H9 (cell line): ENCODE data around the gene ZRANB3. TPM values are rescaled to one million over a fixed set of nuclear protein-coding genes. Genes with fewer than 3 reads are reported as not detected.

Source experiments
- DNase-seq: peaks from one replicate; pipeline ENCODE4 v3.0.0-alpha.2; 2017
- H2AFZ ChIP-seq: one replicate; pipeline ENCODE4 v1.6.1; 2013; ENCODE audit warnings: mild to moderate bottlenecking, low read length, control low read depth, moderate library complexity
- H2AK5ac ChIP-seq: 2 replicates; pipeline ENCODE4 v1.6.1; 2013; ENCODE audit warnings: low read length, control low read depth, mixed read lengths; ENCODE audit not compliant: insufficient read length
- H2BK120ac ChIP-seq: one replicate; pipeline ENCODE4 v1.6.1; 2013; ENCODE audit warnings: low read depth, mild to moderate bottlenecking, low read length, control low read depth, inconsistent platforms; ENCODE audit not compliant: poor library complexity, severe bottlenecking
- H2BK12ac ChIP-seq: 2 replicates; pipeline ENCODE4 v1.6.1; 2013; ENCODE audit warnings: low read length, control low read depth, mixed read lengths, low read depth; ENCODE audit not compliant: insufficient read length
- H2BK15ac ChIP-seq: 2 replicates; pipeline ENCODE4 v1.6.1; 2013; ENCODE audit warnings: low read depth, low read length, control low read depth
- H2BK20ac ChIP-seq: one replicate; pipeline ENCODE4 v1.6.1; 2013; ENCODE audit warnings: low read depth, mild to moderate bottlenecking, low read length, control low read depth, inconsistent platforms; ENCODE audit not compliant: poor library complexity, severe bottlenecking
- H2BK5ac ChIP-seq: 2 replicates; pipeline ENCODE4 v1.6.1; 2013; ENCODE audit warnings: low read length, control low read depth, mixed read lengths; ENCODE audit not compliant: insufficient read length
- H3K14ac ChIP-seq: 2 replicates; pipeline ENCODE4 v1.6.1; 2013; ENCODE audit warnings: low read length, control low read depth; ENCODE audit not compliant: insufficient read depth
- H3K18ac ChIP-seq: 2 replicates; pipeline ENCODE4 v1.6.1; 2013; ENCODE audit warnings: low read depth, mild to moderate bottlenecking, mixed read lengths, low read length, control low read depth; ENCODE audit not compliant: insufficient read length
- H3K23ac ChIP-seq: 2 replicates; pipeline ENCODE4 v1.6.1; 2013; ENCODE audit warnings: low read length, control low read depth, mixed read lengths, low read depth; ENCODE audit not compliant: insufficient read length
- H3K23me2 ChIP-seq: 2 replicates; pipeline ENCODE4 v1.6.1; 2013; ENCODE audit warnings: low read depth, mild to moderate bottlenecking, mixed read lengths, low read length, control low read depth; ENCODE audit not compliant: insufficient read length, poor library complexity, severe bottlenecking
- H3K27ac ChIP-seq: 2 replicates; pipeline ENCODE4 v1.5.1; 2013; ENCODE audit warnings: low read length, control low read depth, mixed read lengths, low read depth; ENCODE audit not compliant: insufficient read length
- H3K27me3 ChIP-seq: 2 replicates; pipeline ENCODE4 v1.6.1; 2013; ENCODE audit warnings: low read length, control low read depth, inconsistent platforms; ENCODE audit not compliant: insufficient read depth
- H3K4ac ChIP-seq: 2 replicates; pipeline ENCODE4 v1.6.1; 2013; ENCODE audit warnings: low read depth, mild to moderate bottlenecking, control low read depth, inconsistent platforms, low read length, moderate library complexity
- H3K4me1 ChIP-seq: 2 replicates; pipeline ENCODE4 v1.6.1; 2013; ENCODE audit warnings: low read length, control low read depth, inconsistent platforms; ENCODE audit not compliant: insufficient read depth
- H3K4me2 ChIP-seq: 2 replicates; pipeline ENCODE4 v1.6.1; 2013; ENCODE audit warnings: low read length, control low read depth, mixed read lengths; ENCODE audit not compliant: insufficient read length, insufficient read depth
- H3K56ac ChIP-seq: 2 replicates; pipeline ENCODE4 v1.6.1; 2013; ENCODE audit warnings: low read depth, mild to moderate bottlenecking, mixed read lengths, low read length, control low read depth; ENCODE audit not compliant: insufficient read length
- H3K79me1 ChIP-seq: 2 replicates; pipeline ENCODE4 v1.6.1; 2013; ENCODE audit warnings: low read depth, mild to moderate bottlenecking, moderate library complexity, low read length, control low read depth, inconsistent platforms; ENCODE audit not compliant: insufficient read depth, poor library complexity, severe bottlenecking
- H3K79me2 ChIP-seq: 2 replicates; pipeline ENCODE4 v1.6.1; 2013; ENCODE audit warnings: low read length, control low read depth, inconsistent platforms; ENCODE audit not compliant: insufficient read depth
- H3K9ac ChIP-seq: 2 replicates; pipeline ENCODE4 v1.6.1; 2013; ENCODE audit warnings: low read length, control low read depth, mixed read lengths; ENCODE audit not compliant: insufficient read length; ENCODE audit errors: extremely low read depth
- H3K9me3 ChIP-seq: one replicate; pipeline ENCODE4 v1.6.1; 2013; ENCODE audit warnings: low read depth, low read length, inconsistent platforms; ENCODE audit not compliant: control insufficient read depth
- H3T11ph ChIP-seq: one replicate; pipeline ENCODE4 v1.6.1; 2013; ENCODE audit warnings: mild to moderate bottlenecking, low read length, control low read depth, inconsistent platforms
- H4K20me1 ChIP-seq: one replicate; pipeline ENCODE4 v1.6.1; 2013; ENCODE audit not compliant: control insufficient read depth, insufficient read length, insufficient read depth
- H4K5ac ChIP-seq: 2 replicates; pipeline ENCODE4 v1.6.1; 2013; ENCODE audit warnings: low read depth, mild to moderate bottlenecking, mixed read lengths, low read length, control low read depth; ENCODE audit not compliant: insufficient read length
- H4K8ac ChIP-seq: replicated peaks from 2 replicates; pipeline ENCODE4 v1.6.1; 2013; ENCODE audit warnings: low read length, control low read depth, mixed read lengths, low read depth; ENCODE audit not compliant: insufficient read length
- H4K91ac ChIP-seq: 2 replicates; pipeline ENCODE4 v1.6.1; 2013; ENCODE audit warnings: low read depth, mild to moderate bottlenecking, moderate library complexity, mixed read lengths, low read length, control low read depth; ENCODE audit not compliant: insufficient read length
- H3K27ac Mint-ChIP-seq, 3 experiments: 2 replicates in 2 of 3; 3 replicates in 1 of 3; pipeline ENCODE4 v1.8.0; 2020 to 2021; ENCODE audit warnings: mixed read lengths in 3 of 3, mild to moderate bottlenecking in 1 of 3, moderate library complexity in 1 of 3
- H3K27me3 Mint-ChIP-seq: 2 replicates; pipeline ENCODE4 v1.8.0; 2021; ENCODE audit warnings: low read depth, mild to moderate bottlenecking, moderate library complexity, mixed read lengths
- H3K36me3 Mint-ChIP-seq, 3 experiments: 2 replicates in 2 of 3; 3 replicates in 1 of 3; pipeline ENCODE4 v1.8.0; 2020 to 2021; ENCODE audit warnings: low read depth in 3 of 3, mixed read lengths in 3 of 3; ENCODE audit not compliant: insufficient read depth in 1 of 3
- H3K4me1 Mint-ChIP-seq, 2 experiments: 2 replicates each; pipeline ENCODE4 v1.8.0; 2020; ENCODE audit warnings: mixed read lengths in 2 of 2
- H3K4me3 Mint-ChIP-seq, 2 experiments: 2 replicates in 1 of 2; 3 replicates in 1 of 2; pipeline ENCODE4 v1.8.0; 2020 to 2021; ENCODE audit warnings: mild to moderate bottlenecking in 2 of 2, mixed read lengths in 2 of 2, moderate library complexity in 1 of 2
- H3K9me3 Mint-ChIP-seq, 2 experiments: 2 replicates in 1 of 2; 3 replicates in 1 of 2; pipeline ENCODE4 v1.8.0; 2020; ENCODE audit warnings: mild to moderate bottlenecking in 2 of 2, mixed read lengths in 2 of 2, moderate library complexity in 1 of 2
- WGBS: extraction: QIAGEN DNeasy Blood & Tissue Kit; methylation state at CpG from one replicate; pipeline ENCODE4 v1.1.7; 2013; ENCODE audit warnings: missing lambda C conversion rate, low lambda C conversion rate, mixed read lengths; ENCODE audit not compliant: insufficient read length; ENCODE audit errors: extremely low coverage; 5-methylcytosine and 5-hydroxymethylcytosine counted together
- total RNA-seq: library from RNA; stranded (reverse); gene quantifications from 2 replicates; pipeline ENCODE4 v1.2.1, GENCODE V29; 2021
- TF ChIP-seq, protein P1 (sequence below): fragments of 200-600 bp; sonication (generic); conservative IDR thresholded peaks from 3 replicates; pipeline ENCODE4 v1.8.0; 2021; ENCODE audit warnings: antibody characterized with exemption, mild to moderate bottlenecking

ZRANB3 gene
- total RNA-seq, 1 experiment from 2014 or later = 16.7 TPM

DNA sequence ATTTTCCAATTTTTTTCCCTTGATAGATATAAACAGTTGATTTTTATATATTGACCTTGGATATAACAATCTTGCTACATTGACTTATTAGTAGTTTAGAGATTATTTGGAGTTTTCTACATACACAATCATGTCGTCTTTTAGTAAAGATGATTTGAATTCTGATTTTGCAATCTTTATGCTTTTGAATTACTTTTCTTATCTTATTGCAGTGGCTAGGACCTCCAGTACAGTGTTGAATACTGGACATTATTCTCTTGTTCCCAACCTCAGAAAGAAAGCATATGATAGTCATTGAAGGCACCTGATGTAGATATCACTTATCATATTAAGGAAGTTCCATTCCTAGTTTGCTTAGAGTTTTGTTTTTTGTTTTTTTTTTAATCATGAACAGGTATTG lies 388.7 kb downstream of the ZRANB3 start:
- no peak overlapping the region for H2BK12ac ChIP-seq
- Mint-ChIP-seq H3K9me3 (peaks cover 20 to 22% of the 10 kb centered on the region in 2 experiments), H3K27ac (no peak overlapping the region), H3K36me3 (peaks cover 38 to 66% (median 55%) of the 10 kb centered on the region in 3 experiments), H3K27me3 (no peaks in the 10 kb centered on the region), H3K4me1 (peaks cover 0 to 6% of the 10 kb centered on the region in 2 experiments; a peak in 2 of 4 replicates), H3K4me3 (no peak overlapping the region)
- H3K18ac ChIP-seq = no peak overlapping the region
- no peak overlapping the region for H3K23ac ChIP-seq
- no peaks in the 10 kb centered on the region for H3K4me1 ChIP-seq
- H2AFZ ChIP-seq = no peak overlapping the region
- DNase-seq = no peak
- H4K91ac ChIP-seq = no peak overlapping the region
- H3K79me1 ChIP-seq = peaks cover 3% of the 10 kb centered on the region
- H2AK5ac ChIP-seq = no peak overlapping the region
- no CpG with 5 or more reads among the region's 1 CpG for WGBS
- no peak overlapping the region for H2BK20ac ChIP-seq
- H4K20me1 ChIP-seq = no peaks in the 10 kb centered on the region
- no peak overlapping the region for H3K4me2 ChIP-seq
- no peak overlapping the region for H3K9ac ChIP-seq
- H3K9me3 ChIP-seq = no peaks in the 10 kb centered on the region
- H3K27me3 ChIP-seq = no peaks in the 10 kb centered on the region
- H3K23me2 ChIP-seq = no peaks in the 10 kb centered on the region
- no peak overlapping the region for H4K8ac ChIP-seq
- H3K56ac ChIP-seq = no peak overlapping the region
- H2BK15ac ChIP-seq = no peak overlapping the region
- H4K5ac ChIP-seq = no peak overlapping the region
- H2BK5ac ChIP-seq = no peak overlapping the region
- no peak overlapping the region for H3K27ac ChIP-seq
- H2BK120ac ChIP-seq = no peak overlapping the region
- TF ChIP-seq, protein P1, sequence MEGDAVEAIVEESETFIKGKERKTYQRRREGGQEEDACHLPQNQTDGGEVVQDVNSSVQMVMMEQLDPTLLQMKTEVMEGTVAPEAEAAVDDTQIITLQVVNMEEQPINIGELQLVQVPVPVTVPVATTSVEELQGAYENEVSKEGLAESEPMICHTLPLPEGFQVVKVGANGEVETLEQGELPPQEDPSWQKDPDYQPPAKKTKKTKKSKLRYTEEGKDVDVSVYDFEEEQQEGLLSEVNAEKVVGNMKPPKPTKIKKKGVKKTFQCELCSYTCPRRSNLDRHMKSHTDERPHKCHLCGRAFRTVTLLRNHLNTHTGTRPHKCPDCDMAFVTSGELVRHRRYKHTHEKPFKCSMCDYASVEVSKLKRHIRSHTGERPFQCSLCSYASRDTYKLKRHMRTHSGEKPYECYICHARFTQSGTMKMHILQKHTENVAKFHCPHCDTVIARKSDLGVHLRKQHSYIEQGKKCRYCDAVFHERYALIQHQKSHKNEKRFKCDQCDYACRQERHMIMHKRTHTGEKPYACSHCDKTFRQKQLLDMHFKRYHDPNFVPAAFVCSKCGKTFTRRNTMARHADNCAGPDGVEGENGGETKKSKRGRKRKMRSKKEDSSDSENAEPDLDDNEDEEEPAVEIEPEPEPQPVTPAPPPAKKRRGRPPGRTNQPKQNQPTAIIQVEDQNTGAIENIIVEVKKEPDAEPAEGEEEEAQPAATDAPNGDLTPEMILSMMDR = no peak
- H3K14ac ChIP-seq = no peak overlapping the region
- H3T11ph ChIP-seq = no peak overlapping the region
- H3K4ac ChIP-seq = no peak overlapping the region
- H3K79me2 ChIP-seq = no peaks in the 10 kb centered on the region; the same call in 1 of the 2 replicates
